Measurements from ENCODE around the gene TENM4. TPM values are rescaled to one million over a fixed set of nuclear protein-coding genes. Genes with fewer than 3 reads are reported as not detected.

TENM4 gene
- total and polyA plus RNA-seq, 4 donors: 0.02 to 0.33 (median 0.14) TPM

- Histone ChIP-seq H3K36me3 (ENCODE audit: control insufficient read depth in 4 of 4, insufficient read depth in 3 of 4, low read depth in 1 of 4, low read length in 3 of 4) (no peaks in the 10 kb centered on the region), H3K27ac (ENCODE audit: low read depth in 1 of 2, low read length in 2 of 2) (no peak overlapping the region), H3K4me1 (ENCODE audit: control insufficient read depth in 4 of 4, insufficient read depth in 4 of 4, low read length in 3 of 4) (peaks cover 0 to 7% (median 2%) of the 10 kb centered on the region in 4 donors), H3K9ac (ENCODE audit: low read depth in 1 of 2, low read length in 2 of 2) (no peak overlapping the region), H3K27me3 (ENCODE audit: control insufficient read depth in 4 of 4, insufficient read depth in 4 of 4, low read length in 3 of 4) (no peaks in the 10 kb centered on the region), H3K9me3 (ENCODE audit: control insufficient read depth in 4 of 4, low read length in 3 of 4) (no peaks in the 10 kb centered on the region), H3K4me3 (ENCODE audit: low read depth in 1 of 3, low read length in 3 of 3) (no peak overlapping the region)
- TF ChIP-seq YY1 (IDR thresholded peaks at IDR 0.05): no peak
- TF ChIP-seq REST (IDR thresholded peaks at IDR 0.05): no peak
- no peak for TF ChIP-seq ZBTB33 (IDR thresholded peaks at IDR 0.05)
- no peak for TF ChIP-seq RAD21 (IDR thresholded peaks at IDR 0.05)
- no peak for TF ChIP-seq TAF1 (conservative IDR thresholded peaks at IDR 0.05)
- no peak for TF ChIP-seq CTCF (IDR thresholded peaks at IDR 0.05; ENCODE audit: low read depth, low read length, missing input control)
- TF ChIP-seq NR2F2 (IDR thresholded peaks at IDR 0.05): no peak
- no peak for TF ChIP-seq MAX (IDR thresholded peaks at IDR 0.05)
- TF ChIP-seq JUND (IDR thresholded peaks at IDR 0.05): no peak
- TF ChIP-seq RXRA (IDR thresholded peaks at IDR 0.05): no peak
- TF ChIP-seq HNF4A (conservative IDR thresholded peaks at IDR 0.05): no peak
- TF ChIP-seq EGR1 (IDR thresholded peaks at IDR 0.05; ENCODE audit: low read depth in 2 of 2): no peak
- 79% methylated on average over 12 of the region's 12 CpGs for WGBS
- DNase-seq (ENCODE audit: low spot score): no peak
Observed at GRCh38 chr11:78740199-78741071, 700.4 kb downstream of the TENM4 start.

- H3K27ac ChIP-seq (ENCODE audit: low read depth in 1 of 2, low read length in 2 of 2): no peak overlapping the region
- no peaks in the 10 kb centered on the region for H3K27me3 ChIP-seq (ENCODE audit: control insufficient read depth in 4 of 4, insufficient read depth in 4 of 4, low read length in 3 of 4)
- no peak for DNase-seq (ENCODE audit: low spot score)
- 95% methylated on average over 1 of the region's 1 CpG for WGBS
- no peaks in the 10 kb centered on the region for H3K36me3 ChIP-seq (ENCODE audit: control insufficient read depth in 4 of 4, insufficient read depth in 3 of 4, low read depth in 1 of 4, low read length in 3 of 4)
- no peaks in the 10 kb centered on the region for H3K9me3 ChIP-seq (ENCODE audit: control insufficient read depth in 4 of 4, low read length in 3 of 4)
- peaks cover 0 to 7% (median 2%) of the 10 kb centered on the region in 4 donors for H3K4me1 ChIP-seq (ENCODE audit: control insufficient read depth in 4 of 4, insufficient read depth in 4 of 4, low read length in 3 of 4)
- H3K4me3 ChIP-seq (ENCODE audit: low read depth in 1 of 3, low read length in 3 of 3): no peak overlapping the region
- no peak overlapping the region for H3K9ac ChIP-seq (ENCODE audit: low read depth in 1 of 2, low read length in 2 of 2)
- TF ChIP-seq ATF3 (IDR thresholded peaks at IDR 0.05): no peak
- TF ChIP-seq ZBTB33 (IDR thresholded peaks at IDR 0.05): no peak
- no peak for TF ChIP-seq RAD21 (IDR thresholded peaks at IDR 0.05)
- TF ChIP-seq HNF4A (conservative IDR thresholded peaks at IDR 0.05): no peak
- no peak for TF ChIP-seq FOXA1 (IDR thresholded peaks at IDR 0.05)
- TF ChIP-seq NR2F2 (IDR thresholded peaks at IDR 0.05): no peak
- no peak for TF ChIP-seq CTCF (IDR thresholded peaks at IDR 0.05; ENCODE audit: low read depth, low read length, missing input control)
- TF ChIP-seq JUND (IDR thresholded peaks at IDR 0.05): no peak
- no peak for TF ChIP-seq GABPA (IDR thresholded peaks at IDR 0.05 in 1 of 2, conservative IDR thresholded peaks at IDR 0.05 in 1 of 2)
- TF ChIP-seq FOXA2 (IDR thresholded peaks at IDR 0.05): no peak
- no peak for TF ChIP-seq TAF1 (conservative IDR thresholded peaks at IDR 0.05)
- no peak for TF ChIP-seq SP1 (IDR thresholded peaks at IDR 0.05)
- no peak for TF ChIP-seq RXRA (IDR thresholded peaks at IDR 0.05)
- TF ChIP-seq HNF4G (IDR thresholded peaks at IDR 0.05): no peak
- TF ChIP-seq YY1 (IDR thresholded peaks at IDR 0.05): no peak
- TF ChIP-seq EGR1 (IDR thresholded peaks at IDR 0.05; ENCODE audit: low read depth in 2 of 2): no peak
Observed at GRCh38 chr11:78737891-78738290, 702.9 kb downstream of the TENM4 start.
